IMR-90 (cell line): ENCODE measurements around the gene DDC.

Experiments
- SMC3 ChIP-seq: fragments of 150-350 bp; IDR thresholded peaks from 2 replicates; pipeline ENCODE4 v1.6.1; 2016; ENCODE audit warnings: low read depth, mild to moderate bottlenecking, antibody characterized with exemption, low read length, moderate library complexity
- TF ChIP-seq, protein P1 (sequence below): conservative IDR thresholded peaks from 2 replicates; pipeline ENCODE4 v1.5.1; 2012; ENCODE audit warnings: mild to moderate bottlenecking, low read depth, low read length, improper control_type of control experiment

GRCh38 chr7:50613473-50613872 is 48.3 kb upstream of the DDC start:
- TF ChIP-seq, protein P1, sequence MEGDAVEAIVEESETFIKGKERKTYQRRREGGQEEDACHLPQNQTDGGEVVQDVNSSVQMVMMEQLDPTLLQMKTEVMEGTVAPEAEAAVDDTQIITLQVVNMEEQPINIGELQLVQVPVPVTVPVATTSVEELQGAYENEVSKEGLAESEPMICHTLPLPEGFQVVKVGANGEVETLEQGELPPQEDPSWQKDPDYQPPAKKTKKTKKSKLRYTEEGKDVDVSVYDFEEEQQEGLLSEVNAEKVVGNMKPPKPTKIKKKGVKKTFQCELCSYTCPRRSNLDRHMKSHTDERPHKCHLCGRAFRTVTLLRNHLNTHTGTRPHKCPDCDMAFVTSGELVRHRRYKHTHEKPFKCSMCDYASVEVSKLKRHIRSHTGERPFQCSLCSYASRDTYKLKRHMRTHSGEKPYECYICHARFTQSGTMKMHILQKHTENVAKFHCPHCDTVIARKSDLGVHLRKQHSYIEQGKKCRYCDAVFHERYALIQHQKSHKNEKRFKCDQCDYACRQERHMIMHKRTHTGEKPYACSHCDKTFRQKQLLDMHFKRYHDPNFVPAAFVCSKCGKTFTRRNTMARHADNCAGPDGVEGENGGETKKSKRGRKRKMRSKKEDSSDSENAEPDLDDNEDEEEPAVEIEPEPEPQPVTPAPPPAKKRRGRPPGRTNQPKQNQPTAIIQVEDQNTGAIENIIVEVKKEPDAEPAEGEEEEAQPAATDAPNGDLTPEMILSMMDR: no peak
- no peak for TF ChIP-seq SMC3
